C4-2B (cell line): ENCODE measurements around the gene TPBGL.

Experiments used
- H3K27ac ChIP-seq: fragments of 450-650 bp; 2 replicates; pipeline ENCODE4 v1.5.1; 2017
- CTCF ChIP-seq: fragments of 450-650 bp; conservative IDR thresholded peaks from 2 replicates; pipeline ENCODE4 v1.5.1; 2017; ENCODE audit warnings: mild to moderate bottlenecking
- ZFX ChIP-seq: fragments of 450-650 bp; IDR thresholded peaks from 2 replicates; pipeline ENCODE4 v1.6.1; 2017

The TPBGL gene

GRCh38 chr11:75280770-75281468, 40.3 kb downstream of the TPBGL start:
- no peak overlapping the region for H3K27ac ChIP-seq
- no peak for TF ChIP-seq CTCF
- no peak for TF ChIP-seq ZFX

DNA sequence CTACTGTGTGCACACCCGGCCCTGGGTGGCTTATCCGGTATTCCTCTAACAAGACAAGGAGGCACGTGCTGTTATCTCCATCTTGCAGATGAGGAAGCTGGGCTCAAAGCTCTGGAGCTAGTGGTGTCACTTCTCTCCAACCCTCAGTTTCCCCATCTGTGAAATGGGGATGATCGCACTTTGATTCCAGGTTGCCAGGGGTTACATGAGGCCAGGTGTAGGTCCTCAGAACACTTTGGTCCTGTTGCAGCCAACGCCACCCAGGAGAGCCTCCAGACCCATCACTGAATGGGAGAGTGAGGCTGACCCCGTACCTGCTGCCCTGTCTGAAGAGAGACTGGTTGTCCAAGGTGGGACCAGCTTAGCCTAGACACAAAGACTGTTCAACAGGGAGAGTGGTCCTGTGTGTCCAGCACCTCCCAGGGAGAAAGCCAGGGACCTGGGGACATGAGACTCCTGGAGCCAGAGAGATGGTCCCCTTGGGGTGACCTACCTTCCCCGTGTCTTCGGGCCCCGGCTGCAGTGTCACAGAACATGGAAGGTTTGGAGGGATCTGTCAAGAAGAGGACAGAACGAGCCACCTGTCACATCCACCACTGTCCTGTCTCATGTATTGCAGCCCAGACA, 41.0 kb downstream of the TPBGL start:
- H3K27ac ChIP-seq = no peak overlapping the region
- TF ChIP-seq CTCF (no peak), ZFX (no peak)

GRCh38 chr11:75283391-75283931, 42.9 kb downstream of the TPBGL start:
- H3K27ac ChIP-seq = no peak overlapping the region
- no peak for TF ChIP-seq ZFX
- no peak for TF ChIP-seq CTCF

DNA sequence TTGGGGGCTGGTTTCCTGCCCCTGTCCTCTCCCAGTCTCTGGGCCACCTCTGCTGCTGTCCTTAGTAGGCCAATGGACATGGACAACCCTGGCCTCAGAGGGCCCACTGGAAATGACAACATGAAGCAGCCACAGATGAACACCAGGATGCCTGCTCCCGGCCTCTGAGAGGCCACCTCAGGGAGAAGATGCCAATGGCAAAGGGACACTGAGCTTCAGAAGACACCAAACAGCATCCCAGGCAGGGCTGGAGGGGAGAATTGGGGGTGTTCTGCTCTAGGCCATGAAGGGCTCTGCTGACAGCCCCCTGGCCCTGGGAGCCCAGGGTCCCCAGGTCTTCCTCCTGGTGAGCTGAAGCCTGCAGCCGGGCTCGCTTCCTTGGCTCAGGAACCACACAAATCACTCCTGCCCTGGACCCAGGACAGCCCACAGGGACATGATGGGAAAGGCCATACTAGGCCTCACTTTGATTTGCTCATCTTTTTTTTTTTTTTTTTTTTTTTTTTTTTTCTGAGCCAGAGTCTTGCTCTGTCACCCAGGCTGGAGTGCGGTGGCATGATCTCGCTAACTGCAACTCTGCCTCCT, 45.3 kb downstream of the TPBGL start:
- no peak overlapping the region for H3K27ac ChIP-seq
- TF ChIP-seq CTCF = no peak
- TF ChIP-seq ZFX = no peak

- TF ChIP-seq CTCF (no peak), ZFX (no peak)
- no peak overlapping the region for H3K27ac ChIP-seq
Observed at GRCh38 chr11:75286826-75287465, 46.4 kb downstream of the TPBGL start.

DNA sequence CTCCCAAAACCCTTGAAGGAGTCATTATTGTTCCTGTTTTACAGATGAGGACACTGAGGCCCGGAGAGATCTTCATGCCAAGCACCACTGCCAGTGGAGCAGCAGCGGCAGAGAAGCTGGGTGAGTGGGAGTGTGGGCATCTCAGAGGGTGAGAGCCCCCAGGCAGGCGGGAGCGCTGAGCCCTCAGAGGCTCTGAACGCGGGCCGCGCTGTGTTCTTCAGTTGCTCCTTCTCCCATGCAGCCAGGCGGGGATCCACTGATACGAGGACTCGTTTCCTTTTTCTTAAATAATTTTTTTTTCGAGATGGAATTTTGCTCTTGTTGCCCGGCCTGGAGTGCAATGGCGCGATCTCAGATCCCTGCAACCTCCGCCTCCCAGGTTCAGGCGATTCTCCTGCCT, 47.0 kb downstream of the TPBGL start:
- no peak for TF ChIP-seq ZFX
- no peak for TF ChIP-seq CTCF
- no peak overlapping the region for H3K27ac ChIP-seq

DNA sequence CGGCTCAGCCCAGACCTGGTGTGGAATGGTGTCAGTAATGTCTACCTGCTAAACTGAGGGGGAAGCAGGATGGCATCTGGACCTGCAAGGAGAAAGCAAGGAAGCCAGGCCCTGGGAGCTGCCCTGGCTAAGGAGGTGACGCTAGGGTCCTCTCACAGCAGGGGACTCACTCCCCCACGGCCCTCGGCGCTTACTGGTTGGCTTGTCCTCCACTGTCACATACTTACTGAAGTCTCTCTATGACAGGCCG, 48.9 kb downstream of the TPBGL start:
- TF ChIP-seq ZFX (no peak), CTCF (no peak)
- peak overlapping the region; percentile 30 for H3K27ac ChIP-seq
